SIG-M5 treated with dmso at 0.1 percent for 504 hours (cell line): ENCODE data around the gene OXGR1.
"Not testable (repeated sequence)": the region's sequence is repeated elsewhere in the genome, so short reads cannot be mapped to it uniquely, and the experiment has no call there.

Experiments used
- DNase-seq: peaks from one replicate; lab custom pipeline; 2025; ENCODE audit not compliant: unreplicated experiment; lab: John Stamatoyannopoulos, UW

Gene OXGR1

GRCh38 chr13:96994017-96994857, at the start of gene OXGR1:
OXGR1 (minus strand) TSS chr13:96994476; CDS start chr13:96987759, 6,717 bp downstream.
- no peak for DNase-seq

GRCh38 chr13:97043302-97043701, 49.0 kb upstream of the OXGR1 start:
- DNase-seq = no peak

GRCh38 chr13:97030705-97031452, 36.6 kb upstream of the OXGR1 start:
- peak; percentile 47 for DNase-seq

DNA sequence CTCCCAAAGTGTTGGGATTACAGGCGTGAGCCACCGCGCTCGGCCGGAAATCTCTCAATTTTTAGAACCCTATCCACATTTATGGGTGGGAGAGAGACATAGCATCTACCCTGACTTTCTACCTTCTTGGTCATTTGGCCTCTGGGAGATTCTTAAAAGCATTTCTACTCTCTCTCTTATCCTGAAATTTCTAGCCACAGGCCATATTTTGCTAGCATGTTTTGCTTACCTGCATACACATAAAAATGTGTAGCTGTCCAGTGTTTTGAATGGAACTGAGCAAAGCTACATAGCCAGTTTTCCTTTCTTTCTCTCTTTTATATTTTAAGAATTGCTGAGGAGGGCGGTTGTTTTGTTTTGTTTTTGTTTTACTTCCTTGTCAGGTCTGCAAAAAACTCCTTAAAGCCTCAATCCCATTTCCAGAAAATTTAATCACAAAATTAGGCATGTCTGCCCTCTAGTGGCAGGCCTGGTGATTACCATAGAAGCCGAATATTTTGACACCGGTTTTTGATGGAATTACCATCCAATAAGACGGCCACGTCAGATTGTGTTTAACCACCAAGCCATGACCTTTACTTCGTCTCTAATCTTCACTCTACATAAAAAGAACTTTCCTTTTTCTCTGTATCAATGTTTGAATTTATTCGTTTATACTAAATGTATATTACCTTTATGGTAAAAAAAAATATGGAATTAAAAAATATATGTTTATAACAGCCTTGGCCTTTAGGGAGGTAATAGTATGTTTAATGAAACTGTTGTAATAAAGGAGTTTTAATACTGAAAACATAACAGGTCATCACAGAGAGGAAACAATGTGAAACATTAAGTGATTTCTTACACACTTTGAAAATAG, 34.4 kb upstream of the OXGR1 start:
- DNase-seq = peak; percentile 61

- DNase-seq = no peak
Measured at GRCh38 chr13:97027162-97027554, 32.9 kb upstream of the OXGR1 start.

- no peak for DNase-seq
Measured at GRCh38 chr13:97026531-97027161, 32.4 kb upstream of the OXGR1 start.

- DNase-seq = not testable (repeated sequence)
Measured at GRCh38 chr13:97023812-97024211, 29.5 kb upstream of the OXGR1 start.

DNA sequence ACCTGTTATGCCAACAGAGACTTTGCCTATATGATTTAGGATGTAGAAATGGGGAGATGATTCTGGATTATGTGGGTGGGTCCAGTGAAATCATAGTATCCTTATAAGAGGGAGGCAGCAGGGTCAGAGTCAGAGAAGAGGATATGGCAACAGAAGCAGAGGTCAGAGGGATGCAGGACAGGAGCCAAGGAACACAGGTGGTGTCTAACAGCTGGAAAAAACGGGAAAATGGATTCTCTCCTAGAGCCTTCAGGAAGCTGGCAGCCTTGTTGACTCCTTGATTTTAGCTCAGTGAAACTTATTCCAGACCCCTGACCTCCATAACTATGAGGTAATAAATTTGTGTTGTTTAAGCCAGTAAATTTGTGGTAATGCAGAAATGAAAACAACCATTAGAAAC, 28.8 kb upstream of the OXGR1 start:
- no peak for DNase-seq

DNA sequence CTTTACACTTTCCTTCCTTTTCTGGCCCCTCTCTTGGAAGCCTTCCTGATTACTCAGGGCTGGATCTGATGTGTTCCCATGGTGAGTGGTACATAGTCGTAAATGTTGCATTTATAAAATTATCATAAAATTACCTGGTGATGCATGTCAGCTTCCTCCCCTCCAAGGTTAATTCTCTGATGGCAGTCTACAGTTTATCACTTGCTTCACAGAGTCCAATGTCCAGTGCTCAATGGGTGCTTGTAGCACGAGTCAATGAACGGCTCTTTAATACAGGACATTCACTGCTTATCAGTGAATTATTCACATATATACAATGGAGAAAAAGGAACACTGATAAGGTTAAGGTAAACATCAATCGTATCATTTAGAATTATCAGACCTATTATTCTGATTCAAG, 27.0 kb upstream of the OXGR1 start:
- no peak for DNase-seq

DNA sequence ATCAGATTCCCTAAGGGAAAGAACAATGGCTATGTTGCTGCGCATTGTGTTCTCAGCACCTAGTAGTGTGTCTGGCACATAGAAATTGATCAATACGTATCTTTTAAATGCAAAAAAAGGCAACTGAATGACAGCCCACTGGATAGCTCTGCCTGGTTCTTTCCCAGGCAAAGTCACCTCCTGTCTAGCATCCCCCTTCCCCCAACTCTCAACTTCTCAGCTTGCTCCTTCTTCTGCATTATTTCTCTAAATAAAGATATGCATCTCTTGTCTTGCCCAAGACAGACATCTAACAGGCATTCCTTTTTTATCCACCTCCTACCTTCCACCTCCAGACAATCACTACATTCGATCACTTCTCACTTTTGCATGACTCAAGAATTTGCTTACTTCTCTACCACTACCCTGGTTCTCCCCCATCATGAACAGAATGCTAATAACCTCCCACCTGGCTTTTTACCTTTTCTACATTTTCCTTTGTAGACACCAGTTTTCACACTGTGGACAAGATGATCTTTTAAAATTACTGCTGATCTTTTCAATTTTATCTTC, 26.5 kb upstream of the OXGR1 start:
- no peak for DNase-seq

- no peak for DNase-seq
Measured at GRCh38 chr13:97020194-97020593, 25.9 kb upstream of the OXGR1 start.

DNA sequence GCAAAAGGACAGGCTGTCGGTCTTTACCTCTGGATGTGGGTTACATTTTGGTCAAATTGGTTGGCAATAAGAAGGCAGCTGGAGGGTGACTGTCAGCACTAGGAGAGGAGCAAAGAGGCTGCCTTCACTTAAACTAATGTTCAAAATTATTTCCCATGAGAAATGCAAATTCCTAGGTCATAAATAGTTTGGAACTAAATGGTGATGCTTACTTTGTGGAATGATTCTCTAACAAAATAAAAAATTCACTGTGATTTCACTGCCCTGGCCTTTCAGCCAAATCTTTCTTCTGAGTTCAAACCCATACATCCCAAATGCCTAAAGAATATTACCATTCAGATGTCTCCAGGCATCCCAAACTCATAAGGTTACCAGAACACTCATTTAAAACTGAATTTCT, 25.0 kb upstream of the OXGR1 start:
- no peak for DNase-seq

DNA sequence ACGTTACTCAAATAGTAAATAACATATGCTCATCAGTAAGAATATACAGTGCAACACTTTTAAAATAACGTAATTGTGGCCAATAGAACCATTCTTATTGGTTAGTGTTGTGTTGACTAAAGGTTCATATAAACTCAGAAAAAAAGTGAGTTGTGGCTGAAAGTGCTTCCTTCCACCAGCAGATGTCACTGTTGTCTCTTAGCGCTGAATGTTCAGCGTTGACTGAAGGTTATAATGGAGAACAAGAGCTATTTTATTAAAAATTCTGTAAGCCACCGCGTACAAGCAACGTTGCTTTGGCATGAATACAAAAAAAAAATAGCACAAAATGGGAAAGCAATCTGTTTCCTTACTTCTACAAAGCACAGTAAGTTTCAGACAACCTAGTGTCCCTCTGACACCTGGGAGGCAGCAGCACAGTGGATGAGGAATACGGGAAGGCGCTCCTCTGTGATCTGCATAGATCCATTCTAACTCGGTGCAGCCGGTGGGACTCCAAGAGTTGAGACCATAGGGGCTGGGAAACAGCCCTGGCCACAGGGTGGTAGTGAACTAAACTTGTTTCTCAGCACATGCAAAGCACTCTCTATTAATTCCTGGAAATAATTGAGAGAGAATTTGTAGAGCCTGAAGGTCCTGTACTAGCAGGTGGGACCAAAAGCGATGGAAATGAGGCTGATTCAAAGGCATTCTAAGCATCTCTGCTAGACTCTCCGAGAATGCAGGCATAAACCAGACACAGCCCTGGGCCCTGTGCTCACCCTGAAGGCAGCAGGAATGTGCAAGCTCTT, 23.9 kb upstream of the OXGR1 start:
- peak; percentile 69 for DNase-seq

DNA sequence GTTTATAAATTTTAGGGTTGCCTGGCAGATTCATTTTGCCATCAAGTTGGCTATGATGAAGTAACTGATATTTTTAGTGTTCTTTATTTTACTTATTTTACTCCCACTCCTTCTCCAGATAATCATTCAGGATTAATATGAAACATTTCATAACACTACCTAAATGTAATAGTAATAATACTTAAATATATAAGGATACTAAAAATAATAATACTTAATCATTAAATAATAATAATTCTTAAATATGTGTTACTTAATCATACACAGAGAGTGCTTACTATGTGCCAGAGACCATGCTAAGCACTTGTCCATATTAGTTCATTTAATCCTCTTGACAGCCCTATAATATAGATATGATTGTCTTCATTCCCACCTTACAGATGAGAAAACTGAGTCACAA, 23.0 kb upstream of the OXGR1 start:
- no peak for DNase-seq

DNA sequence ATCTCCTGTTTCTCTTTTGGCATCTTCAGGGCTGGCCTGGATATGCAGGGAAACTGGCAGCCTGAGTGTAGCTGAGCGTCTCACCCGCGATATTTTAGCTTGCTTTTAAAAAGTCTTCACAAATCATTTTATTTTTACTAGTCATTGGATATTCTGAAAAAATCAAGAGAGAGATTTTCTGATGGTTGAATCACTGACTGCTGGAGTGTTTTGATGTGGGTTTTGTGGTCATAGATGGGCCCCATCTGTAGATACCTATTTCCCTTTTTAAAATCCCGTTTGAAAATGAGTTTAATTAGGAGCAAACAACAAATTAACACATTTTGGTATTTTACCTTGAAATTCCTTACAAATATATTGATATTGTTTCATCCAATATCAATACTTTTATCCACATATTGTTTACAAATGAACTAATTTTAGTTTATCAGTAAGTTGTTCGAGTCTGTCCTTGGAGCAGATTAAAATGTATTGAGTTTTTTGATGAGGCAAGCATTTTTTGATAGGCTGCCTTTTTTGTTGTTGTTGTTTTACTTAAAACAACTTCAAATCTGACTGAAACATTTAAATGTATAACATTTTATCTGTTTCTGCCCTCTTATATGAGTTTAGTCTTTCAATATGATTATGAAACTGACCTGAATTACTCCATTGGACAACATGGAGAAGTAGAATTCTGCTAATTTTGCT, 21.5 kb upstream of the OXGR1 start:
- no peak for DNase-seq

GRCh38 chr13:97012251-97013048, 18.2 kb upstream of the OXGR1 start:
- DNase-seq = no peak

DNA sequence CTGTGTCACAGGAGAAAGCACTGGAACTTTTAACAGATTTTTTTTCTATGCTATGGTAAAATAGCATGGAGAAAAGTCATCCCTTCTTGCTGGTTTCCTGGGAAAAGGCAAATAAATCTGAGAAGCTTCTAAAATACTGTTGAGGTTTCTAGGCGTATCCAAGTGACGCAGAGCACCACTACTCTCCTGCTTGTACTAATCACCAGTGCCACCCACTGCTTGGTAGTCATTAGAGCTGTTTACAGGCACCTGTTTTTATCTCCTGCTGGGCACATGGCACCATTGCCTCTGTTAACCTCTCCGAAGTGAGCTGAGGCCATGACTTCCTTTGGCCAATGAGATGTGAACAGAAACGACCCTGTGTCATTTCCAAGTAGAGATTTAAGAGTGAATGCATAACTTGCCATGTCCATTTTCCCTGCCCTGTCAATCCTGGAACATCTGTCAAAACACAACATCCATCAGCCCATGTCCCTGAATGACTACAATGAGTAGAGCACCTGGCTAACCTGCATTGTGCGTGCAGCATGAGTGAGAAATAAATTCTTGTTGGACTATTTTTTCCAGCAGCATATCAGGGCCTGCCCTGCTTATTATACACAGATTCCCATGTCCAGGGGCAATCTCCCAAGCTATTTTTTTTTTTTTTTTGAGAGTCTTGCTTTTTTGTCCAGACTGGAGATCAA, 17.3 kb upstream of the OXGR1 start:
- DNase-seq = no peak

- DNase-seq = no peak
Measured at GRCh38 chr13:97008643-97009042, 14.4 kb upstream of the OXGR1 start.
